ENCODE measurements around the gene ZFP92. TPM values are rescaled to one million over a fixed set of nuclear protein-coding genes. Genes with fewer than 3 reads are reported as not detected.

ZFP92 gene
- polyA plus RNA-seq, 1 donor from 2014 or later: not detected

GRCh38 chrX:153387345-153387744 lies 23.9 kb upstream of the ZFP92 start:
- TF ChIP-seq SMC3 (conservative IDR thresholded peaks at IDR 0.05; ENCODE audit: poor library complexity): no peak
- no peak for TF ChIP-seq POLR2AphosphoS5 (IDR thresholded peaks at IDR 0.05)
- no peak for TF ChIP-seq CTCF (IDR thresholded peaks at IDR 0.05; ENCODE audit: poor library complexity, severe bottlenecking)
- TF ChIP-seq EP300 (conservative IDR thresholded peaks at IDR 0.05; ENCODE audit: poor library complexity, severe bottlenecking): no peak
- TF ChIP-seq TAF1 (IDR thresholded peaks at IDR 0.05; ENCODE audit: low read depth): no peak
- no peak for TF ChIP-seq REST (IDR thresholded peaks at IDR 0.05; ENCODE audit: borderline replicate concordance)
- TF ChIP-seq RAD21 (conservative IDR thresholded peaks at IDR 0.05): no peak
- TF ChIP-seq EZH2 (IDR thresholded peaks at IDR 0.05; ENCODE audit: borderline replicate concordance, insufficient read depth, low read length, poor library complexity, severe bottlenecking): no peak
- no peak for TF ChIP-seq MXI1 (conservative IDR thresholded peaks at IDR 0.05; ENCODE audit: poor library complexity, severe bottlenecking)
- no peak overlapping the region for H3K4me3 ChIP-seq (ENCODE audit: low read length)
- no peaks in the 10 kb centered on the region for H3K27me3 ChIP-seq (ENCODE audit: insufficient read depth, low read depth, low read length)
- no peaks in the 10 kb centered on the region for H4K20me1 ChIP-seq (ENCODE audit: insufficient read depth)
- H3K27ac ChIP-seq (ENCODE audit: low read length): no peak overlapping the region
- H3F3A ChIP-seq (ENCODE audit: insufficient read depth, low read length, poor library complexity, severe bottlenecking): no peaks in the 10 kb centered on the region
- no peak overlapping the region for H3K4me2 ChIP-seq (ENCODE audit: low read length)
- H2AFZ ChIP-seq (ENCODE audit: low read depth, low read length): no peak overlapping the region
- H3K79me2 ChIP-seq (replicated peaks; ENCODE audit: insufficient read depth, low read length): no peaks in the 10 kb centered on the region
- H3K9me3 ChIP-seq (ENCODE audit: low read length): no peaks in the 10 kb centered on the region
- no peaks in the 10 kb centered on the region for H3K36me3 ChIP-seq (ENCODE audit: insufficient read depth, low read length)
- no peak overlapping the region for H3K9ac ChIP-seq (ENCODE audit: low read length)
- H3K9me2 ChIP-seq (ENCODE audit: insufficient read depth, low read length): no peaks in the 10 kb centered on the region

GRCh38 chrX:153387987-153388721 lies 23.1 kb upstream of the ZFP92 start:
- Histone ChIP-seq H3K9me3 (ENCODE audit: low read length) (no peaks in the 10 kb centered on the region), H3K36me3 (ENCODE audit: insufficient read depth, low read length) (no peaks in the 10 kb centered on the region), H3K4me3 (ENCODE audit: low read length) (no peak overlapping the region)

More at GRCh38 chrX:153387987-153388721, 23.1 kb upstream of the ZFP92 start:
- H3K79me2 ChIP-seq (replicated peaks; ENCODE audit: insufficient read depth, low read length): no peaks in the 10 kb centered on the region
- no peak overlapping the region for H3K27ac ChIP-seq (ENCODE audit: low read length)
- H2AFZ ChIP-seq (ENCODE audit: low read depth, low read length): no peak overlapping the region
- H3F3A ChIP-seq (ENCODE audit: insufficient read depth, low read length, poor library complexity, severe bottlenecking): no peaks in the 10 kb centered on the region
- no peaks in the 10 kb centered on the region for H3K9me2 ChIP-seq (ENCODE audit: insufficient read depth, low read length)
- no peak for TF ChIP-seq POLR2AphosphoS5 (IDR thresholded peaks at IDR 0.05)
- no peak for TF ChIP-seq CTCF (IDR thresholded peaks at IDR 0.05; ENCODE audit: poor library complexity, severe bottlenecking)
- TF ChIP-seq MXI1 (conservative IDR thresholded peaks at IDR 0.05; ENCODE audit: poor library complexity, severe bottlenecking): no peak
- no peak for TF ChIP-seq EZH2 (IDR thresholded peaks at IDR 0.05; ENCODE audit: borderline replicate concordance, insufficient read depth, low read length, poor library complexity, severe bottlenecking)
- H3K9ac ChIP-seq (ENCODE audit: low read length): no peak overlapping the region
- no peak overlapping the region for H3K4me2 ChIP-seq (ENCODE audit: low read length)
- H4K20me1 ChIP-seq (ENCODE audit: insufficient read depth): no peaks in the 10 kb centered on the region
- no peaks in the 10 kb centered on the region for H3K27me3 ChIP-seq (ENCODE audit: insufficient read depth, low read depth, low read length)

All from neural cell (in vitro differentiated cells).